ELR (cell line): ENCODE results near the gene GPR62.
A peak's percentile ranks its signal among the peaks of the same experiment; 100 is the strongest.

Experiments used
- DNase-seq: peaks from one replicate; pipeline ENCODE4 v3.0.0-alpha.2; 2015; ENCODE audit warnings: low read depth

The GPR62 gene

DNA sequence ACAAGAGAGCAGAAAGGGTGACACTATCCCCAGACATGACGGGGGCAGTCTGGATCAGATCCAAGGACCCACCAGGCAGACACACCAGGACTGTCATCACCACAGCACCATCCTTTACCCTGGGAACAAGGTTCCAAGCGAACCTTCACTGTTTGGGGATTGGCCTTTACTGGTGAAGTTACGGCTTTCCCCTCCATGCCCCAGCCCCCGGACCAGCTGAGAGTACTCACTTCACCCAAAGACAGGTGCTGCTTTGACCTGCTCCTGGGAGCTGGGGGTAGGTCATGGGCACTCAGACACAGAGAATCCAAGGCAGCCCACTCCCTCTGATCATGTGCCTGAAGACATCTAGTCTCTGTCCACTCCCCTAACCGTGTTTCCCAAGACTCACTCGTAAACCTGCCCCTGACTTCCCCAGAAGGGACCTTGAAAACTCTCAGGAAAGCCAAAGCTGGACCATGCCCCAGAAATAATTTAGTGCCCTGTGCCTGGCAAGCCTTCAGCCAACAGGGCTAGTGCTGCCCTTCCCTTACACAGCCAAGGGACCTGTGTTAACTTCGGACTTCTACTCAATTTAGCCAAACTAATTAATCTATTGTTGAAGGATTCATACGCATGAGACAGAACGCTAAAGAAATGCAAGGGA, 16.3 kb upstream of the GPR62 start:
- no peak for DNase-seq

GRCh38 chr3:51940648-51941462, 14.3 kb upstream of the GPR62 start:
- peak; percentile 19 for DNase-seq

DNA sequence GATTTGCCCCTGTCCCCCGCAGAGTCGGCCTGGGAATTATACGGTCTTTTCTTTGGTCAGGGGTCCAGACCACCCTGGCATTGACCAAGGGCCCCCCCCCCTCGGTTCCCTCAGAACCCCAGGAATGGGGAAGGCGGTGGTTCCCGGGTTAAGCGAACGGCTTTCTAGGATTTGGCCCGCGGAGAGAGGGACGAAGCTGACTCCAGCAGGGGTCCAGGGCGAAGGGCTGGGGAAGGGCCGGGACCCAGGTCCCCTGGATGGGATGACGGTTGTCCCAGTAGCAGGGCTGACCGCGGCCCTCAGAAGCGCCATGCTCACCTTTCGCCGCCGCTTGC, 13.8 kb upstream of the GPR62 start:
- DNase-seq, result no peak

DNA sequence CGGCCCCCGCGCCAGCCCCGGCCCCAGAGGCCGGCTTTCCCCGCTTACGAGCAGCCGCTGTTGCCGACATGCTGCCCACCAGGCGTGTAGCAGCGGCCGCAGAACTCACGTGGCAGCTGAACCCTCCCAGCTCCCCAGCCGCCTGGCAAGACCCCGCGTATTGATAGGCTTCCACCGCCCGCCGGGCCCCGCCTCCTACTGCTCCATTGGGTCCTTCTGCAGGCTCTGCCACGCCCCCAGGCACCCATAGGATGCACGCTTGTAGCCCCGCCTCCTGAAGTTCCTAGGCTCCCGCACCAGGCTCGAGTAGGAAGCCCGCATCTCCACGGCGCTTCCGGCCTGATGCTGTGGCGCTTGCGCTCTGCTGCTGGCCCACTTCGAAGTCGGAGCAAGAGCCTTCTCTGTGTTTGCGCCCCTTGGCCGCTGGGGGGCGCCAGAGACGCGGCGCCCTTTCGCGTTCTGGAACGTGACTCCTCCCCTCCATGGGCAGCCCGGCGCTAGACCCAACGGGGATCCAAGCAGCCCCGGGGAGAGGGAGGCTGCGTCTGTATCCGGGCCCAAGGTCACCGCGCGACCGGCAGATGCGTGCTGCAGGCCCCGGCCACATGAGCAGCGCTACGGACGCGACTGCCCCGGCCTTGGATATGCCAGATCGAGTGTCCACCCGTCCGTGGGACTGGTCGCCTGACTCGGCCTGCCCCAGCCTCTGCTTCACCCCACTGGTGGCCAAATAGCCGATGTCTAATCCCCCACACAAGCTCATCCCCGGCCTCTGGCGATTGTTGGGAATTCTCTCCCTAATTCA, 13.2 kb upstream of the GPR62 start, which contains the start of the genes PARP3 and RRP9:
TSS of gene PARP3 (plus strand) at position 566 of the 805 bp plus-strand sequence. CDS start 993 bp downstream, outside the sequence.
TSS of gene RRP9 (minus strand) at position 107 of the 805 bp plus-strand sequence. CDS start at position 70, 37 bp downstream.
- peak; percentile 100 for DNase-seq

DNA sequence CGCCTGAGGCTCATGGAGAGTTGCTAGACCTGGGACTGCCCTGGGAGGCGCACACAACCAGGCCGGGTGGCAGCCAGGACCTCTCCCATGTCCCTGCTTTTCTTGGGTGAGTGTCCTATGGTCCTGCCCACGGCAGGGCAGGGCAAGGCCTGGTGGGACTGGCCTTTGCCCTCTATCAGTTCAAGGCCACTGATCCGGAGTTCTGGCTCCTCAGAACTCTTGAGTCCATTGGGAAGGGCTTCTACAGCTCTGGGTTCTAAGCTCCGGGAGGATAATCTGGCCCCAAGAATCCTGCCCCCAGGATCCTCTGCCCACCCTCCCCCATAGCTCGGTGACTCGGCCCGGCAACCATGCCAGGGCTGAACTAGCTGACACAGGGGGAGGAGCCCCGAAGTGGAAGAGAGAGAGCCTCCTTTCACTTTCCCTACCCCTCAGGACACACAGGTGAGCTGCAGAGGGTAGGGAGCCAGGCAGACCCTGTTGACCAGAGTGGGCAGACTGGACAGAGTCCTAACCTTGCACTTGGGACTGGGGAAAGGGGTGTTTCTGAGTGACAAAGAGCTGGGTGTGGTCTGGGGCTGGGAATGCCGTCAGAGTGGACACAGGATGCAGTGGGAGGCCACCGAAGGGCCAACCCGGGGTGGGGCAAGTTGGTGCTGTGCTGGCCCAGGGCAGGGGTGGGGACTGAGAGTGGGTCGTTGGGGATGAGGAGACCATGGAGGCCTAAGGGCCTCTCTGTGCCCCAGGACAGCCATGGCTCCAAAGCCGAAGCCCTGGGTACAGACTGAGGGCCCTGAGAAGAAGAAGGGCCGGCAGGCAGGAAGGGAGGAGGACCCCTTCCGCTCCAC, 12.4 kb upstream of the GPR62 start:
- DNase-seq, result peak; percentile 83

- no peak for DNase-seq
Observed at GRCh38 chr3:51943451-51944391, 11.5 kb upstream of the GPR62 start.

GRCh38 chr3:51944451-51945021, 10.6 kb upstream of the GPR62 start:
- no peak for DNase-seq

DNA sequence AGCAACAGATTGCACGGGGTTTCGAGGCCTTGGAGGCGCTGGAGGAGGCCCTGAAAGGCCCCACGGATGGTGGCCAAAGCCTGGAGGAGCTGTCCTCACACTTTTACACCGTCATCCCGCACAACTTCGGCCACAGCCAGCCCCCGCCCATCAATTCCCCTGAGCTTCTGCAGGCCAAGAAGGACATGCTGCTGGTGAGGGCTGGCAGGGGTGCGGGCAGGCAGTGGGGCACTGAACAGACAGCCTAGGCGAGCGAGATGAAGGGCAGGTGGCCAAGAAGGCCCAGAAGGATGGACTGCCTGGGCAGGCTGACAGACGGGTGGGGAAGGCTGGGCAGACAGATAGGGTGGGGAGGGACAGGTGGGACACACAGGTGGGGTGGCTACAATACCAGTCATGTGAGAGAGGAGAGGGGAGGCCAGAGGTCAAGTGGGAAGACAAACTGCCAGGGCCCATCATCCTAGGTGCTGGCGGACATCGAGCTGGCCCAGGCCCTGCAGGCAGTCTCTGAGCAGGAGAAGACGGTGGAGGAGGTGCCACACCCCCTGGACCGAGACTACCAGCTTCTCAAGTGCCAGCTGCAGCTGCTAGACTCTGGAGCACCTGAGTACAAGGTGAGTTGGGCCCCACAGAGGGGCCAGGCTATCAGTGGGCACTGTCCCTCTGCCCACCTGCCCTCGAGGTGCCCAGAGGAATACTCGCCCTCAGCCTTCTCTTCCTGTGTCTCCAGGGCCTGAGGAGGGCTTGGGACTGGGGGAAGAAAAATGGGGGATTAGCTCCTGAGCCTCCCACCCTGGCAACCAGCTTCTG, 9.9 kb upstream of the GPR62 start:
- DNase-seq, result no peak

DNA sequence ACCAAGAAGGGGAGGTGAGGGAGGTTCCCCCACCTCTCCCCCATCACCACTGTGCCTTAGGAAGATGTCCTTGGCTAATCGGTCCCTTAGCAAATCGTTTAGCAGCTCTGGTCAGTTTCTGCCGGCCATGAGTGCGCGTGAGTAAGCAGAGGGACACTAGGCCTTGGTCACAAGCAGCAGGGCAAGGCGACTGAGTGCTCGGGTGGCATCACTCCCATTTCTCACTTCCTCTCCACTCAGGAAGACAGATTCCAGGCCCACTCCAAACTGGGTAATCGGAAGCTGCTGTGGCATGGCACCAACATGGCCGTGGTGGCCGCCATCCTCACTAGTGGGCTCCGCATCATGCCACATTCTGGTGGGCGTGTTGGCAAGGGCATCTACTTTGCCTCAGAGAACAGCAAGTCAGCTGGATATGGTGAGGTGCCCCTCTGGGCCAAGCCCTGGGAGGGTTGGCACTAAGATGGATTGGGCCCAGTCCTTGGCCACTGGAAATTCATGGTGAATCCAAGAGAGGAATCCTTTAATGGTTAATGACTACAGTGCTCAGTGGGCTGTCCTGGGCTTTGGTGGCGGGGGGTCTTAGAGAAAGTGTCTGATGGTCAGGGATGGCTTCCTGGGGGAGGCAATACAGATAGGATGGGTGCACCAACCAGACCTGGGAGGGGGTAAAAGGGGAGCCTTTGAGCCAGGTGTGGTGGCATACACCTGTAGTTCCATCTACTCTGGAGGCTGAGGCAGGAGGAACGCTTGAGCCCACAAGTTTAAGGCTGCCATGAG, 9.1 kb upstream of the GPR62 start:
- DNase-seq, result no peak

- DNase-seq, result no peak
Observed at GRCh38 chr3:51946796-51947195, 8.4 kb upstream of the GPR62 start.

DNA sequence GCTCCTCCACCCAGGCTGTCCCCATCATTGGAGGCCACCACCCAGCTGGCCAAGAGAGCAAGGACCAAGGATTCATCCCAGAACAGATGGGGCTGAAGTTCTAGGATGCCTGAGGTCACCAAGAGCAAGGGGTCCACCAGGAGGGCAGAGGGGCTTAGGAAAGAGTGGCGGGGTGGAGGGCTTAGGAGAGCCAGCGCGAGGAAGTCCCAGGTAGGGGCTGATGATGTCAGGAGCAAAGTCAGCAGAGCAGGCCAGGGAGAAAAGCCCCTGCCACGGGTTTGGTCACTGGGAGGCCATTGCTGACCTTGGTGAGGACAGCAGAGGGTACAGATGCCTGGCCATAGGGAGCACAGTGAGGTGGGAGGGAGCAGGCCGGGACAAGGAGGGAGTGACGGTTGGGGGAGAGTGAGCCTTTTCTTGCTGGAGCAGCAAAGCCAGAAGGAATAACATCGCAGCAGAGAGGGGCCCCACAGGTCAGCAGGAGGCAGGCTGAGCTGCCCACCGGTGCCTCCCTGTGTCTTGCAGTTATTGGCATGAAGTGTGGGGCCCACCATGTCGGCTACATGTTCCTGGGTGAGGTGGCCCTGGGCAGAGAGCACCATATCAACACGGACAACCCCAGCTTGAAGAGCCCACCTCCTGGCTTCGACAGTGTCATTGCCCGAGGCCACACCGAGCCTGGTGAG, 7.8 kb upstream of the GPR62 start:
- DNase-seq, result no peak

- no peak for DNase-seq
Observed at GRCh38 chr3:51948016-51948580, 7.1 kb upstream of the GPR62 start.

- no peak for DNase-seq
Observed at GRCh38 chr3:51949121-51949520, 6.1 kb upstream of the GPR62 start.

GRCh38 chr3:51950899-51951298, 4.3 kb upstream of the GPR62 start:
- DNase-seq, result no peak

DNA sequence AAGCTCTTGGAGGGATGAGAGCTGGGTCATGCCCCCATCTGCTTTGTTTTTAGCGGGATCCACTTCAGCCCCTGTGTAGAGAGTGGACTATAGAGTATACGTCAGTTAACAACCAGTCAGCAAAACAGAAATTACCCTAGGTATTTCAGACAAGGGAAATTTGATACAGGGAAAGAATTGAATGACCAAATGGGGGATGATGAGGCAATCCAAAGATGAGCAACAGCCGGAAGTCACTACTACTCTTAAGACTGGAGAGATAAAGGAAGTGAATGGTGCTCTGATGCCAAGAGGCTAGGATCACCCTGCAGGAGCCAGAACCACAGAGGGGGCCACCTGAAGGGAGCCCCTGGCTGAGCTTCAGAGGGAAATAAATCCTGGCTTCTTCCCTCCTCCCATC, 1.7 kb upstream of the GPR62 start:
- DNase-seq, result peak; percentile 80

DNA sequence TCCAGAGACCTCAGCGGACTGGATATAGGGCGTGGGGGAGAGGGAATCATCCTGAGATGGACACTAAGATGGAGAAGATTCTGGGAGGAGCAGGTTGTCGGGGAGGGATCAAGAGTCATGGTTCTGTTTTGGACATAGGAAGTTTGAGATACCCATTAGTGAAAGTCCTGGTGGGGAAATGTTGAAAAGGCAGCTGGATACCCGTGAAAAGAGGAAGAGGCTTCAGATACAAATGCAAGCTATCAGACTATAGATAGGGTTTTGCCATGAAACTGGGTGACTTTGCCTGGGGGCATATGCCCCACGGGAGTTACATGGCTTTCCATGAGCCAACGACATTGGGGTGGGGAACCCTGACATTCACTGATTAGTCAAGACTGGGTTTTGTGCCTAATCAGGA, 1.1 kb upstream of the GPR62 start:
- no peak for DNase-seq

DNA sequence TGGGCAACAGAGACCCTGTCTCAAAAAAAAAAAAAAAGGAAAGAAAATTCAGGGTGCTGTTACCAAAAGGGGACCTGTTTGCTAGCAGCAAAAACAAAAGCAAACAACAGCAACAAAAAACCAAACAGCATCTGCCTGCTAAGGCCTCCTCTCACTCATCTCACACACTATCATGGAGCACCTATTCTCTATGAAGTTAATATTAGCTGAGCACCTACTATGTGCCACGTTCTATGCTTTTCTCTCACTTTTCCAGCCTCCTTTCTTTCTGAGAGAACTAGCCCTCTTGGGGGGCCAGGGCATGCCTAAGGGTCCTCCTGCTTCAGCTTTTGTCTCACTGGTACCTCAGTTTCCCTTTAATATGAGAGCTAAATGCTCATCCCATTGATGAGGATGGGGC, 468 bp upstream of the GPR62 start:
- no peak for DNase-seq
